Gastroesophageal sphincter (tissue), 4 donors: ENCODE results near the gene SLC25A25. TPM values are rescaled to one million over a fixed set of nuclear protein-coding genes. Genes with fewer than 3 reads are reported as not detected.

Experiments
- ATAC-seq: fragments of 150-250 bp; one replicate; pipeline ENCODE4 v1.9.1; 2016; ENCODE audit warnings: mild to moderate bottlenecking, moderate library complexity
- H3K27ac ChIP-seq, 4 donors: fragments of 200-600 bp; sonication (generic) in 3 of 4; 1 replicate in 3 of 4; 2 replicates in 1 of 4; pipeline ENCODE4 v1.5.1; 2016 to 2019
- H3K27me3 ChIP-seq: fragments of 200-600 bp; sonication (generic); one replicate; pipeline ENCODE4 v1.5.1; 2019
- H3K36me3 ChIP-seq, 2 donors: fragments of 200-600 bp; sonication (generic); one replicate each; pipeline ENCODE4 v1.5.1; 2019; ENCODE audit warnings: control low read depth in 1 of 2
- H3K4me1 ChIP-seq, 3 donors: fragments of 200-600 bp; sonication (generic); 1 replicate in 2 of 3; 2 replicates in 1 of 3; pipeline ENCODE4 v1.5.1; 2016 to 2019; ENCODE audit warnings: control low read depth in 2 of 3
- H3K4me3 ChIP-seq, 2 donors: fragments of 200-600 bp; sonication (generic); one replicate each; pipeline ENCODE4 v1.5.1; 2019; ENCODE audit warnings: mild to moderate bottlenecking in 1 of 2, moderate library complexity in 1 of 2
- H3K9me3 ChIP-seq, 3 donors: fragments of 200-600 bp; sonication (generic); one replicate each; pipeline ENCODE4 v1.5.1; 2017 to 2019; ENCODE audit warnings: control low read depth in 2 of 3
- EP300 ChIP-seq: sonication (generic); formaldehyde crosslinking; IDR thresholded peaks from one replicate; pipeline ENCODE4 v1.6.1; 2017; ENCODE audit warnings: antibody characterized with exemption, mild to moderate bottlenecking
- POLR2A ChIP-seq, 2 donors: fragments of 450-650 bp; IDR thresholded peaks; one replicate each; pipeline ENCODE4 v1.6.1; 2017; ENCODE audit warnings: antibody characterized with exemption in 2 of 2, mild to moderate bottlenecking in 2 of 2, moderate library complexity in 1 of 2
- POLR2AphosphoS5 ChIP-seq: sonication (generic); formaldehyde crosslinking; IDR thresholded peaks from one replicate; pipeline ENCODE4 v1.6.1; 2017; ENCODE audit warnings: antibody characterized with exemption
- WGBS, 2 donors: methylation state at CpG; one replicate each; pipeline ENCODE4 v1.1.5; 2018; ENCODE audit warnings: low coverage in 1 of 2; 5-methylcytosine and 5-hydroxymethylcytosine counted together
- total RNA-seq, 4 donors: library from RNA; depleted of rRNA; stranded (reverse); fragments of >200 nt; gene quantifications; one replicate each; pipeline ENCODE4 v1.1.0, GENCODE V29; 2016
- TF ChIP-seq, protein P1 (sequence below), 4 experiments: fragments of 200-600 bp in 2 of 4; fragments of 450-650 bp in 2 of 4; sonication (generic) in 1 of 4; IDR thresholded peaks; one replicate each; pipeline ENCODE4 v1.5.1; 2017 to 2019; ENCODE audit warnings: antibody characterized with exemption in 4 of 4, mild to moderate bottlenecking in 2 of 4, moderate library complexity in 2 of 4

The SLC25A25 gene
- total RNA-seq, 4 donors from 2014 or later, result 16.1 to 64.1 (median 18.3) TPM

DNA sequence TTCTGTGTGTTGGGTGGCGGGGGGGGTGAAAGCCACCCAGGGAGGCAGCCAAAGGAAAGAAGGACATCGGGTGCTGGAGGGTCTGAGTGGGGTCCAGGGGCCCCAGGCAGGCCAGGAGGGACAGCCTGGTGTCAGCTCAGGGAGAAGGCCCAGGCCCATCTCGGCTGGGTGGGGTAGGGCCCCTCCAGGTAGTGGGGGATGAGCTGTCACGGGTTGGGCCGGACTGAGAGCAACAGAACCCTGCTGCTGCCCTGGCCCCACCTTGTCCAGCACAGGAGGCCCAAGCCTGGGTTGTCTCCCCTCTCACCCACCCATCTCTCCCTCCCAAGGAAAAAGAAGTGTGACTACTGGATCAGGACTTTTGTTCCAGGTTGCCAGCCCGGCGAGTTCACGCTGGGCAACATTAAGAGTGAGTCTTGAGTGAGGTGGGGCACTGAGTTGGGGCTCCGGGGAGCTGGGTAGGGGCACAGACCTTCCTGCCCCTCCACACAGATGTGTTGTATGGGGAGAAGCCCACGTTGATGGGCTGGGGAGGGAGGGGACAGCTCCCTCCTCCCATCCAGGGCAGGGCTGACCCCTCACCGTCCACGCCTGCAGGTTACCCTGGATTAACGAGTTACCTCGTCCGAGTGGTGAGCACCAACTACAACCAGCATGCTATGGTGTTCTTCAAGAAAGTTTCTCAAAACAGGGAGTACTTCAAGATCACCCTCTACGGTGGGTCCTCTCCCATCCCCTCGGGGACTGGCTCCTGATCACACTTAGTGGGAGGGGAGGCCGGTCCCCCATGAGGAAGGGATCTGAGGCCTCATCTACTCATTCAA, 83.5 kb downstream of the SLC25A25 start:
- ATAC-seq, result no peak
- WGBS, 2 donors, result 71 to 81% methylated on average over 2 to 6 of the region's 18 CpGs
- Histone ChIP-seq H3K36me3 (no peaks in the 10 kb centered on the region), H3K4me3 (no peak overlapping the region), H3K9me3 (no peaks in the 10 kb centered on the region), H3K27me3 (no peaks in the 10 kb centered on the region), H3K4me1 (peaks cover 0 to 11% (median 6%) of the 10 kb centered on the region in 3 donors), H3K27ac (no peak overlapping the region)
- TF ChIP-seq EP300, result no peak
- no peak for TF ChIP-seq POLR2A (IDR thresholded peaks at IDR 0.05)
- no peak for TF ChIP-seq POLR2AphosphoS5
- TF ChIP-seq, protein P1, sequence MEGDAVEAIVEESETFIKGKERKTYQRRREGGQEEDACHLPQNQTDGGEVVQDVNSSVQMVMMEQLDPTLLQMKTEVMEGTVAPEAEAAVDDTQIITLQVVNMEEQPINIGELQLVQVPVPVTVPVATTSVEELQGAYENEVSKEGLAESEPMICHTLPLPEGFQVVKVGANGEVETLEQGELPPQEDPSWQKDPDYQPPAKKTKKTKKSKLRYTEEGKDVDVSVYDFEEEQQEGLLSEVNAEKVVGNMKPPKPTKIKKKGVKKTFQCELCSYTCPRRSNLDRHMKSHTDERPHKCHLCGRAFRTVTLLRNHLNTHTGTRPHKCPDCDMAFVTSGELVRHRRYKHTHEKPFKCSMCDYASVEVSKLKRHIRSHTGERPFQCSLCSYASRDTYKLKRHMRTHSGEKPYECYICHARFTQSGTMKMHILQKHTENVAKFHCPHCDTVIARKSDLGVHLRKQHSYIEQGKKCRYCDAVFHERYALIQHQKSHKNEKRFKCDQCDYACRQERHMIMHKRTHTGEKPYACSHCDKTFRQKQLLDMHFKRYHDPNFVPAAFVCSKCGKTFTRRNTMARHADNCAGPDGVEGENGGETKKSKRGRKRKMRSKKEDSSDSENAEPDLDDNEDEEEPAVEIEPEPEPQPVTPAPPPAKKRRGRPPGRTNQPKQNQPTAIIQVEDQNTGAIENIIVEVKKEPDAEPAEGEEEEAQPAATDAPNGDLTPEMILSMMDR (IDR thresholded peaks at IDR 0.05), result no peak

- Histone ChIP-seq H3K4me3 (no peak overlapping the region), H3K4me1 (peaks cover 0 to 11% (median 6%) of the 10 kb centered on the region in 3 donors), H3K27ac (no peak overlapping the region), H3K27me3 (no peaks in the 10 kb centered on the region), H3K36me3 (no peaks in the 10 kb centered on the region), H3K9me3 (no peaks in the 10 kb centered on the region)
- WGBS, 2 donors, result 94 to 100% methylated on average over 1 to 5 of the region's 13 CpGs
- TF ChIP-seq POLR2A (IDR thresholded peaks at IDR 0.05), result no peak
- no peak for TF ChIP-seq POLR2AphosphoS5
- no peak for TF ChIP-seq EP300
- TF ChIP-seq, protein P1 (IDR thresholded peaks at IDR 0.05), result no peak
- no peak for ATAC-seq
Observed at GRCh38 chr9:128152133-128153059, 84.4 kb downstream of the SLC25A25 start.

DNA sequence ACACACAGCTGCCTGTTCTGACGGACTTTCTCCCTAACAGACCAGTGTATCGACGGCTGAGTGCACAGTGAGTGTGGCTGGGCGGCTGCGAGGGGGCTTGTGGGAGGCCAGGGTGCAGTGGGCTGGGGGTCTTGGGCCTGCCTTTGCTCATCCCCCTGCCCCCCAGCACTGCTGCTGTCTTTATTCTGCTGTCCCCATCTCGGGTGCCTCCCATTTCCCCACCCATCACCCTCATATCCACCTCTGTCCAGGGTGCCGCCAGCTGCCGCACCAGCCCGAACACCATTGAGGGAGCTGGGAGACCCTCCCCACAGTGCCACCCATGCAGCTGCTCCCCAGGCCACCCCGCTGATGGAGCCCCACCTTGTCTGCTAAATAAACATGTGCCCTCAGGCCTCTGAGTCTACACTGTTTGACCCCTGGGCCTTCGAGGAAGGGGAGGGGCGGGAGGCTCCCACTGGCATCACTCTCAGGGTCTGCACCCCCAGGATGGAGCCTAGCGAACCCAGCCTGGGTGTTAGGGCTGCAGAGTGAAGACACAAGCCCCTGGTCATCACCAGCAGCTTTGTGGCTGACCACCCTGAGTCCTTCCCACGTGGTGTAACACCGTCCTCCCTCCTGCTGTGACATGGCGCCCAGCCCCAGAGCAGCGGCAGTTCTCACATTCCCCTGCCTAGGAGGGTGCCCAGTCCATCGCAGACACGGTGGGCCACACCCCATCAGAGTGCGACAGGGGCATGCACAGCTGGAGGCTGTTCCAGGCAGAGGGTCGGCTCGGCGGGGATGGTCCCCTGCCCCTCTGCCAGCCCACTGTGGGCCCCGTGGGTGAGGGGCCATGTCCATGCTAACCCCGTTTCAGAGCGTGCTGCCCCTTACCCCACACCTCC, 85.3 kb downstream of the SLC25A25 start:
- H3K4me1 ChIP-seq, result peaks cover 0 to 11% (median 6%) of the 10 kb centered on the region in 3 donors
- no peak for ATAC-seq
- H3K27me3 ChIP-seq, result no peaks in the 10 kb centered on the region
- WGBS, 2 donors, result 60% methylated on average over 1 of the region's 26 CpGs; no CpG with 5 or more reads in 1 of the 2 donors
- H3K9me3 ChIP-seq, result no peaks in the 10 kb centered on the region
- no peaks in the 10 kb centered on the region for H3K36me3 ChIP-seq
- TF ChIP-seq POLR2A (IDR thresholded peaks at IDR 0.05), result no peak
- TF ChIP-seq POLR2AphosphoS5, result no peak
- TF ChIP-seq, protein P1 (IDR thresholded peaks at IDR 0.05), result no peak
- TF ChIP-seq EP300, result no peak
- no peak overlapping the region for H3K27ac ChIP-seq
- no peak overlapping the region for H3K4me3 ChIP-seq

GRCh38 chr9:128153947-128154695, 86.1 kb downstream of the SLC25A25 start:
- H3K27me3 ChIP-seq, result no peaks in the 10 kb centered on the region
- no peaks in the 10 kb centered on the region for H3K9me3 ChIP-seq
- H3K36me3 ChIP-seq, result no peaks in the 10 kb centered on the region
- no peak overlapping the region for H3K4me3 ChIP-seq
- TF ChIP-seq EP300 (no peak), POLR2A (IDR thresholded peaks at IDR 0.05) (no peak), POLR2AphosphoS5 (no peak)
- TF ChIP-seq, protein P1 (IDR thresholded peaks at IDR 0.05), result no peak
- no peak overlapping the region for H3K27ac ChIP-seq
- ATAC-seq, result no peak
- peaks cover 0 to 6% (median under 1%) of the 10 kb centered on the region in 3 donors for H3K4me1 ChIP-seq
- WGBS, 2 donors, result 100% methylated on average over 1 of the region's 13 CpGs; no CpG with 5 or more reads in 1 of the 2 donors
